OCI-LY1 (cell line): ENCODE data around the gene CHRNA3.

ENCODE experiments used
- H2AFZ ChIP-seq: fragments of 200-600 bp; sonication (generic), shearing (Covaris generic); 2 replicates; pipeline ENCODE4 v1.6.0; 2014; ENCODE audit warnings: antibody characterized with exemption, mild to moderate bottlenecking, low read length
- H3F3A ChIP-seq: fragments of 200-600 bp; sonication (generic), shearing (Covaris generic); 2 replicates; pipeline ENCODE4 v1.6.0; 2014; ENCODE audit warnings: mild to moderate bottlenecking, antibody characterized with exemption, low read length, moderate library complexity; ENCODE audit not compliant: insufficient read depth
- H3K27ac ChIP-seq: fragments of 200-600 bp; sonication (generic); 2 replicates; pipeline ENCODE4 v1.5.1; 2014; ENCODE audit warnings: low read length, mixed run types, mild to moderate bottlenecking, low read depth; ENCODE audit not compliant: poor library complexity, severe bottlenecking
- H3K27me3 ChIP-seq: fragments of 200-600 bp; sonication (generic); 2 replicates; pipeline ENCODE4 v1.6.0; 2014; ENCODE audit warnings: antibody characterized with exemption, mild to moderate bottlenecking, low read length, moderate library complexity; ENCODE audit not compliant: insufficient read depth
- H3K36me3 ChIP-seq: fragments of 200-600 bp; sonication (generic); 2 replicates; pipeline ENCODE4 v1.6.1; 2014; ENCODE audit warnings: mild to moderate bottlenecking, antibody characterized with exemption, low read length, moderate library complexity, mixed read lengths; ENCODE audit not compliant: insufficient read depth
- H3K4me1 ChIP-seq: fragments of 200-600 bp; sonication (generic); 2 replicates; pipeline ENCODE4 v1.5.1; 2014; ENCODE audit warnings: mild to moderate bottlenecking, low read length, moderate library complexity; ENCODE audit not compliant: insufficient read depth, severe bottlenecking
- H3K4me2 ChIP-seq: fragments of 200-600 bp; sonication (generic), shearing (Covaris generic); 2 replicates; pipeline ENCODE4 v1.6.1; 2014; ENCODE audit warnings: low read length
- H3K4me3 ChIP-seq: fragments of 200-600 bp; sonication (generic); 2 replicates; pipeline ENCODE4 v1.5.1; 2014; ENCODE audit warnings: low read length, low read depth, mild to moderate bottlenecking, mixed read lengths; ENCODE audit not compliant: poor library complexity, severe bottlenecking
- H3K79me2 ChIP-seq: fragments of 200-600 bp; shearing (Covaris generic); 2 replicates; pipeline ENCODE4 v1.6.1; 2016; ENCODE audit warnings: mixed run types, low read length, mixed read lengths; ENCODE audit not compliant: insufficient read depth
- H3K9ac ChIP-seq: fragments of 200-600 bp; sonication (generic), shearing (Covaris generic); 2 replicates; pipeline ENCODE4 v1.6.1; 2014; ENCODE audit warnings: mild to moderate bottlenecking, low read length, mixed read lengths
- H3K9me2 ChIP-seq: fragments of 200-600 bp; sonication (generic), shearing (Covaris generic); 2 replicates; pipeline ENCODE4 v1.6.1; 2014; ENCODE audit warnings: low read depth, mild to moderate bottlenecking, low read length, mixed read lengths
- H3K9me3 ChIP-seq: fragments of 200-600 bp; shearing (Covaris generic); 2 replicates; pipeline ENCODE4 v1.6.1; 2014; ENCODE audit warnings: low read length, mixed read lengths
- H4K20me1 ChIP-seq: fragments of 200-600 bp; sonication (generic), shearing (Covaris generic); 2 replicates; pipeline ENCODE4 v1.6.0; 2016; ENCODE audit warnings: mild to moderate bottlenecking, low read length; ENCODE audit not compliant: insufficient read depth
- EZH2 ChIP-seq: fragments of 200-600 bp; sonication (generic), shearing (Covaris generic); IDR thresholded peaks from 2 replicates; pipeline ENCODE4 v1.8.0; 2017; ENCODE audit warnings: borderline replicate concordance, mixed run types, mild to moderate bottlenecking, antibody characterized with exemption, low read length, moderate library complexity, mixed read lengths
- TF ChIP-seq, protein P1 (sequence below): fragments of 200-600 bp; sonication (generic), shearing (Covaris generic); IDR thresholded peaks from 2 replicates; pipeline ENCODE4 v1.5.1; 2017; ENCODE audit warnings: mild to moderate bottlenecking, antibody characterized with exemption, low read length, moderate library complexity, mixed read lengths

Gene CHRNA3

DNA sequence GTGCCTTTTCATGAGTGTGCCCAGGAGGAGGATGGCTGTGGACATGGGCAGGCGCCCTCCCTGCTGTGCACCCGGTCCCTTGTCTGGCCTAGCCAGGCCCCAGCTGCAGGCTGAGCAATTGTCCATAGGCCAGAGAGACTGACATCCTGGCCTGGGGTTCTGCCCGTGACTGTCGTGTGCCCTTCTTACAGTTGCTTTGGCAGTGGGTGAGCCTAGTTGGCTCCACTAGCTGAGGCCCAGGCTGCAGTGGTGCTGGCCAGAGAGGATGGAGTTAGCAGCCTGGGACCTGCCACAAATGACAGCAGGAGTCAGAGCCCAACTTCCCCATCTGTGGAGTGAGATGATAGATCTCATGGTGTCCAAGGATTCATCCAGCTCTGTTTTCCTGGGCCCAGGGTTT, 29.2 kb upstream of the CHRNA3 start:
- Histone ChIP-seq H3K4me3 (no peak overlapping the region), H2AFZ (no peak overlapping the region), H3K27me3 (peaks cover 3% of the 10 kb centered on the region; the same call in 1 of the 2 replicates), H3K79me2 (no peaks in the 10 kb centered on the region), H3K27ac (no peak overlapping the region), H3F3A (no peaks in the 10 kb centered on the region), H3K9ac (no peak overlapping the region), H3K9me2 (no peaks in the 10 kb centered on the region), H3K4me2 (no peak overlapping the region), H4K20me1 (no peaks in the 10 kb centered on the region), H3K36me3 (no peaks in the 10 kb centered on the region), H3K9me3 (no peaks in the 10 kb centered on the region), H3K4me1 (no peaks in the 10 kb centered on the region)
- TF ChIP-seq, protein P1, sequence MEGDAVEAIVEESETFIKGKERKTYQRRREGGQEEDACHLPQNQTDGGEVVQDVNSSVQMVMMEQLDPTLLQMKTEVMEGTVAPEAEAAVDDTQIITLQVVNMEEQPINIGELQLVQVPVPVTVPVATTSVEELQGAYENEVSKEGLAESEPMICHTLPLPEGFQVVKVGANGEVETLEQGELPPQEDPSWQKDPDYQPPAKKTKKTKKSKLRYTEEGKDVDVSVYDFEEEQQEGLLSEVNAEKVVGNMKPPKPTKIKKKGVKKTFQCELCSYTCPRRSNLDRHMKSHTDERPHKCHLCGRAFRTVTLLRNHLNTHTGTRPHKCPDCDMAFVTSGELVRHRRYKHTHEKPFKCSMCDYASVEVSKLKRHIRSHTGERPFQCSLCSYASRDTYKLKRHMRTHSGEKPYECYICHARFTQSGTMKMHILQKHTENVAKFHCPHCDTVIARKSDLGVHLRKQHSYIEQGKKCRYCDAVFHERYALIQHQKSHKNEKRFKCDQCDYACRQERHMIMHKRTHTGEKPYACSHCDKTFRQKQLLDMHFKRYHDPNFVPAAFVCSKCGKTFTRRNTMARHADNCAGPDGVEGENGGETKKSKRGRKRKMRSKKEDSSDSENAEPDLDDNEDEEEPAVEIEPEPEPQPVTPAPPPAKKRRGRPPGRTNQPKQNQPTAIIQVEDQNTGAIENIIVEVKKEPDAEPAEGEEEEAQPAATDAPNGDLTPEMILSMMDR = no peak
- TF ChIP-seq EZH2 = no peak

DNA sequence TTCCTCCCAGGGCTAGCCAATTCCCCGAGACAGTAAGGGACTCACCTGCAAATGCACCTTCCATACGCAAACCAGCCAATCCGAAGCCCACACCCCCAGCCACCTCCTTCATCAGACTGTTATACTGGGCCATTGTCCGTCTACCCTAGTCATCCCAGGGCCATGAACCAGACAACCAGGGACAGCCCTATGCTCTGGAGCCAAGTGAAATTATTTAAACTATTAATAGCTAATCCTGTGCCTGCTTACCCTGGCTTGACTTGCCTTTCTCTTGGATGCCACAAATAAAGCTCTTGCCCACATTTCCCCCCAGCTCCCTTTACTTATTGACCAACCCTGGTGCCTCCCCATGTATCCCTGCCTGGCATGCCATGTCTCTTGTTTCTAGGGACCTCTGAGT, 24.2 kb upstream of the CHRNA3 start:
- H3K4me3 ChIP-seq = no peak overlapping the region
- H3K4me1 ChIP-seq = no peaks in the 10 kb centered on the region
- H3K4me2 ChIP-seq = no peak overlapping the region
- no peaks in the 10 kb centered on the region for H3F3A ChIP-seq
- H3K27ac ChIP-seq = no peak overlapping the region
- H3K36me3 ChIP-seq = no peaks in the 10 kb centered on the region
- no peaks in the 10 kb centered on the region for H3K79me2 ChIP-seq
- H2AFZ ChIP-seq = no peak overlapping the region
- no peaks in the 10 kb centered on the region for H4K20me1 ChIP-seq
- no peaks in the 10 kb centered on the region for H3K9me3 ChIP-seq
- H3K9me2 ChIP-seq = no peaks in the 10 kb centered on the region
- H3K9ac ChIP-seq = no peak overlapping the region
- TF ChIP-seq, protein P1 = no peak
- no peak for TF ChIP-seq EZH2
- peaks cover 4% of the 10 kb centered on the region; the same call in 1 of the 2 replicates for H3K27me3 ChIP-seq

DNA sequence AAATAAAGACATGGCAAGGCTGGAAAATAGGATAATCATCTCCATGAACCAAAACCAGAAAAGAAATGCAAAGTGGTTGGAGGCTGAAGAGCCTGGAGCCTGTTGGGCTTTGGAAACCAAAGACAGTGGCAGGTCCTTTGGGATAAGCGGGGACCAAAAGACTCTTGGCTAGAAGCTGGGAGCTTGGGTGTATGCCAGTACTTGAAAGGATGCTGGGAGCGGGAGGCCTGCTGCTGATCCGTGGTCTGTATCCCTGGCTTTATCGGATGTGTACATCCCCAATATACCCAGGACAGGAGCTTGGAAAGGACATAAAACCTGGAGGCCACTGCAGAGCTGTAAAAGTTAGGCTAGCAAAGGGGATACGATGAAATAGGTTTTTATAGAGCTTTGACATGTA, 21.5 kb upstream of the CHRNA3 start:
- Histone ChIP-seq H3K9ac (no peak overlapping the region), H3K9me3 (no peaks in the 10 kb centered on the region), H3K4me2 (no peak overlapping the region), H3K27ac (no peak overlapping the region), H3F3A (no peaks in the 10 kb centered on the region), H4K20me1 (no peaks in the 10 kb centered on the region), H2AFZ (no peak overlapping the region), H3K4me3 (no peak overlapping the region), H3K9me2 (no peaks in the 10 kb centered on the region), H3K27me3 (peaks cover 4% of the 10 kb centered on the region; the same call in 1 of the 2 replicates), H3K4me1 (no peaks in the 10 kb centered on the region), H3K36me3 (no peaks in the 10 kb centered on the region), H3K79me2 (no peaks in the 10 kb centered on the region)
- no peak for TF ChIP-seq EZH2
- TF ChIP-seq, protein P1 = no peak
